Stimulated activated CD8-positive, alpha-beta memory T cell treated with anti-CD3 and anti-CD28 coated beads, Interleukin-4, amount 100 ng/mL, for 4 hours (primary cell): Measurements from ENCODE around the gene ARHGEF28.

Source experiments
- DNase-seq, 2 donors: peaks; one replicate each; pipeline ENCODE4 v3.0.0-alpha.2; 2020; ENCODE audit warnings: low read depth in 2 of 2, low spot score in 1 of 2

ARHGEF28 gene

GRCh38 chr5:73625944-73626811 is at the start of gene ARHGEF28:
TSS of gene ARHGEF28 (plus strand) at chr5:73626196. CDS start at chr5:73684852, 58,656 bp downstream.
- DNase-seq: no peak

GRCh38 chr5:73582285-73583145 is 43.5 kb upstream of the ARHGEF28 start:
- DNase-seq: no peak

- no peak for DNase-seq
Measured at GRCh38 chr5:73587923-73588322, 38.1 kb upstream of the ARHGEF28 start.

GRCh38 chr5:73591102-73591695 is 34.8 kb upstream of the ARHGEF28 start:
- DNase-seq: no peak

GRCh38 chr5:73591698-73592501 is 34.1 kb upstream of the ARHGEF28 start:
- no peak for DNase-seq

GRCh38 chr5:73592551-73592950 is 33.4 kb upstream of the ARHGEF28 start:
- no peak for DNase-seq

- DNase-seq: no peak
Measured at GRCh38 chr5:73596705-73597328, 29.2 kb upstream of the ARHGEF28 start.

GRCh38 chr5:73599380-73599779 is 26.6 kb upstream of the ARHGEF28 start:
- no peak for DNase-seq

GRCh38 chr5:73603998-73604397 is 22.0 kb upstream of the ARHGEF28 start:
- no peak for DNase-seq

GRCh38 chr5:73605223-73606087 is 20.5 kb upstream of the ARHGEF28 start:
- no peak for DNase-seq

- no peak for DNase-seq
Measured at GRCh38 chr5:73606206-73606753, 19.7 kb upstream of the ARHGEF28 start.

- DNase-seq: no peak
Measured at GRCh38 chr5:73607228-73607627, 18.8 kb upstream of the ARHGEF28 start.

GRCh38 chr5:73612799-73613198 is 13.2 kb upstream of the ARHGEF28 start:
- DNase-seq: no peak

GRCh38 chr5:73615085-73615484 is 10.9 kb upstream of the ARHGEF28 start:
- DNase-seq: no peak

- no peak for DNase-seq
Measured at GRCh38 chr5:73615947-73616346, 10.0 kb upstream of the ARHGEF28 start.

- no peak for DNase-seq
Measured at GRCh38 chr5:73617510-73618279, 8.3 kb upstream of the ARHGEF28 start.

- DNase-seq: no peak
Measured at GRCh38 chr5:73619606-73620333, 6.2 kb upstream of the ARHGEF28 start.

GRCh38 chr5:73620334-73620687 is 5.7 kb upstream of the ARHGEF28 start:
- DNase-seq: no peak
